ENCODE results near the gene PRODH2.

The PRODH2 gene

GRCh38 chr19:35755550-35756376, 56.9 kb downstream of the PRODH2 start:
- DNase-seq: peak; percentile 56 to 69

- no peak for DNase-seq
Measured at GRCh38 chr19:35755131-35755549, 57.5 kb downstream of the PRODH2 start.

- DNase-seq: no peak
Measured at GRCh38 chr19:35754370-35755130, 58.1 kb downstream of the PRODH2 start.

- DNase-seq: no peak
Measured at GRCh38 chr19:35753634-35754369, 58.8 kb downstream of the PRODH2 start.

GRCh38 chr19:35752746-35753350, 59.8 kb downstream of the PRODH2 start:
- DNase-seq: no peak

GRCh38 chr19:35751839-35752745, 60.6 kb downstream of the PRODH2 start:
- no peak for DNase-seq

GRCh38 chr19:35750167-35750566, 62.5 kb downstream of the PRODH2 start:
- no peak for DNase-seq
